Measurements from ENCODE around the gene CATSPERD. TPM values are rescaled to one million over a fixed set of nuclear protein-coding genes. Genes with fewer than 3 reads are reported as not detected.
A peak's percentile ranks its signal among the peaks of the same experiment; 100 is the strongest.

The CATSPERD gene
- total and polyA plus RNA-seq, 9 of the 15 experiments (the other 6 are each of a cell fraction or from before 2014, with no cell fraction given): not detected

DNA sequence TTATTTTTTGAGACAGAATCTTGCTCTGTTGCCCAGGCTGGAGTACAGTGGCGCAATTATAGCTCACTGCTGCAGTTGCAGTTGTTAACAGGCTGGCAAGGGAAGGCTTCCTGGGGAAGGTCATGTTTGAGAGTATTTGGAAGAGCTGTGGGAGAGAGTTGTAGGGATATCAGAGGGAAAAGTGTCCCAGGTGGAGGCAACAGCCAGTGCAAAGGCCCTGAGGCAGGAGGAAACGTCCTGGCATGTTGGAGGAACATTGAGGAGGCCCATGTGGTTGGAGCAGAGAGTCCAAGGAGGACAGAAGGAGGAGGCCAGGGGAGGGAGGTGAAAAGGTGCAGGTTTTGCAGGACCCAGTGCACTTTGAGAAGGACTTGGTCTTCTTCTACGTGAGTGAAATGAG is 72.8 kb downstream of the CATSPERD start:
- BruUV-seq (replicated peaks): no TSS peak

More for the DNA sequence above, 72.8 kb downstream of the CATSPERD start:
- H3K4me3 ChIP-seq: no peak overlapping the region
- no peaks in the 10 kb centered on the region for H3K27me3 ChIP-seq (ENCODE audit: control insufficient read depth in 2 of 2, insufficient read depth in 2 of 2, low read length in 2 of 2)
- WGBS (ENCODE audit: insufficient coverage, low coverage, missing lambda C conversion rate): 74% methylated on average over 3 of the region's 3 CpGs
- H3K27ac ChIP-seq (ENCODE audit: extremely low read depth, low read depth, low read length): no peak overlapping the region
- H3K4me2 ChIP-seq (ENCODE audit: insufficient read depth, low read length): no peak overlapping the region
- ChIA-PET POLR2A (interaction anchor here (0.6 kb wide), 1 partner anchor 111 kb away, joined by 3 read pairs; no protein-coding TSS in a partner anchor), CTCF (ENCODE audit: low intra/inter-chr PET ratio) (no interaction called here)
- H4K20me1 ChIP-seq (replicated peaks; ENCODE audit: control insufficient read depth, insufficient read depth, low read length): 0 out of 2 replicates have a peak, but pooled peaks cover 6% of the 10 kb centered on the region
- H3K9me3 ChIP-seq (replicated peaks; ENCODE audit: control insufficient read depth, insufficient read depth, low read depth, low read length): no peaks in the 10 kb centered on the region
- ATAC-seq: no peak
- peaks cover 4 to 35% of the 10 kb centered on the region in 2 experiments; a peak in 3 of 5 replicates for H3K4me1 ChIP-seq (replicated peaks in 1 of 2; ENCODE audit: control insufficient read depth in 2 of 2, insufficient read depth in 2 of 2, low read length in 2 of 2)
- no peak for DNase-seq (ENCODE audit: extremely low read depth in 1 of 4, low spot score in 3 of 4)
- H3K79me2 ChIP-seq (ENCODE audit: control insufficient read depth, insufficient read depth, low read length): peaks cover 21% of the 10 kb centered on the region
- H3K9ac ChIP-seq (ENCODE audit: insufficient read depth in 1 of 2, low read depth in 2 of 2, low read length in 2 of 2): no peak overlapping the region; a peak in 1 of 4 replicates
- H3K9me1 ChIP-seq (ENCODE audit: control insufficient read depth, insufficient read depth, low read length): no peaks in the 10 kb centered on the region
- no peak for FAIRE-seq
- in situ Hi-C loops (cut with MboI) (no loop called here), intact Hi-C loops (cut with micrococcal nuclease) (no loop called here)
- H2AFZ ChIP-seq (ENCODE audit: low read depth, low read length): no peak overlapping the region
- peaks cover 20% of the 10 kb centered on the region; the same call in 2 of the 3 replicates for H3K36me3 ChIP-seq (ENCODE audit: control insufficient read depth, insufficient read depth, low read length)
- TF ChIP-seq BCOR (IDR thresholded peaks at IDR 0.05): peak; percentile 88
- TF ChIP-seq, protein P1, sequence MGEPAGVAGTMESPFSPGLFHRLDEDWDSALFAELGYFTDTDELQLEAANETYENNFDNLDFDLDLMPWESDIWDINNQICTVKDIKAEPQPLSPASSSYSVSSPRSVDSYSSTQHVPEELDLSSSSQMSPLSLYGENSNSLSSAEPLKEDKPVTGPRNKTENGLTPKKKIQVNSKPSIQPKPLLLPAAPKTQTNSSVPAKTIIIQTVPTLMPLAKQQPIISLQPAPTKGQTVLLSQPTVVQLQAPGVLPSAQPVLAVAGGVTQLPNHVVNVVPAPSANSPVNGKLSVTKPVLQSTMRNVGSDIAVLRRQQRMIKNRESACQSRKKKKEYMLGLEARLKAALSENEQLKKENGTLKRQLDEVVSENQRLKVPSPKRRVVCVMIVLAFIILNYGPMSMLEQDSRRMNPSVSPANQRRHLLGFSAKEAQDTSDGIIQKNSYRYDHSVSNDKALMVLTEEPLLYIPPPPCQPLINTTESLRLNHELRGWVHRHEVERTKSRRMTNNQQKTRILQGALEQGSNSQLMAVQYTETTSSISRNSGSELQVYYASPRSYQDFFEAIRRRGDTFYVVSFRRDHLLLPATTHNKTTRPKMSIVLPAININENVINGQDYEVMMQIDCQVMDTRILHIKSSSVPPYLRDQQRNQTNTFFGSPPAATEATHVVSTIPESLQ (CRISPR knock-in tag; IDR thresholded peaks at IDR 0.05): no peak
- peak; percentile 54 for TF ChIP-seq ZNF121 (CRISPR knock-in tag; conservative IDR thresholded peaks at IDR 0.05)
- peak; percentile 83 for TF ChIP-seq SMARCA5 (IDR thresholded peaks at IDR 0.05)
- peak; percentile 33 for TF ChIP-seq RBM25 (IDR thresholded peaks at IDR 0.05; ENCODE audit: low read depth, low read length, severe bottlenecking)

Measured in K562 (cell line).